MM.1S (cell line): ENCODE results near the gene NSD2.

Experiments used
- EZH2 ChIP-seq: fragments of 300-600 bp; sonication (generic); optimal IDR thresholded peaks from 2 replicates; pipeline ENCODE3; 2017; ENCODE audit warnings: low read depth, mild to moderate bottlenecking, antibody characterized with exemption, low read length, mixed read lengths
- EZH2phosphoT487 ChIP-seq: fragments of 300-600 bp; sonication (generic); IDR thresholded peaks from 2 replicates; pipeline ENCODE4 v1.6.1; 2018; ENCODE audit warnings: antibody characterized with exemption, low read length
- TF ChIP-seq, protein P1 (sequence below): fragments of 300-600 bp; sonication (generic); IDR thresholded peaks from 2 replicates; pipeline ENCODE4 v1.5.1; 2016; ENCODE audit warnings: antibody characterized with exemption, low read length, mixed read lengths

DNA sequence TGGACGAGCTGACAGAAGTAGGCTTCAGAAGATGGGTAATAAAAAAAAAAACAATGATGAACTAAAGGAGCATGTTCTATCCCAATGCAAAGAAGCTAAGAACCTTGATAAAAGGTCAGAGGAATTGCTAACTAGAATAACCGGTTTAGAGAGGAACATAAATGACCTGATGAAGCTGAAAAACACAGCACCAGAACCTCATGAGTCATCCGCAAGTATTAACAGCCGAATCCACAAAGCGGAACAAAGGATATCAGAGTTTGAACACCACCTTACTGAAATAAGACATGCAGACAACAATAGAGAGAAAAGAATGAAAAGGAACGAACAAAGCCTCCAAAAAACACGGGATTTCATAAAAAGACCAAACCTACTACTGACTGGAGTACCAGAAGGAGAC, 127.1 kb downstream of the NSD2 start:
- TF ChIP-seq, protein P1, sequence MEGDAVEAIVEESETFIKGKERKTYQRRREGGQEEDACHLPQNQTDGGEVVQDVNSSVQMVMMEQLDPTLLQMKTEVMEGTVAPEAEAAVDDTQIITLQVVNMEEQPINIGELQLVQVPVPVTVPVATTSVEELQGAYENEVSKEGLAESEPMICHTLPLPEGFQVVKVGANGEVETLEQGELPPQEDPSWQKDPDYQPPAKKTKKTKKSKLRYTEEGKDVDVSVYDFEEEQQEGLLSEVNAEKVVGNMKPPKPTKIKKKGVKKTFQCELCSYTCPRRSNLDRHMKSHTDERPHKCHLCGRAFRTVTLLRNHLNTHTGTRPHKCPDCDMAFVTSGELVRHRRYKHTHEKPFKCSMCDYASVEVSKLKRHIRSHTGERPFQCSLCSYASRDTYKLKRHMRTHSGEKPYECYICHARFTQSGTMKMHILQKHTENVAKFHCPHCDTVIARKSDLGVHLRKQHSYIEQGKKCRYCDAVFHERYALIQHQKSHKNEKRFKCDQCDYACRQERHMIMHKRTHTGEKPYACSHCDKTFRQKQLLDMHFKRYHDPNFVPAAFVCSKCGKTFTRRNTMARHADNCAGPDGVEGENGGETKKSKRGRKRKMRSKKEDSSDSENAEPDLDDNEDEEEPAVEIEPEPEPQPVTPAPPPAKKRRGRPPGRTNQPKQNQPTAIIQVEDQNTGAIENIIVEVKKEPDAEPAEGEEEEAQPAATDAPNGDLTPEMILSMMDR = no peak
- no peak for TF ChIP-seq EZH2phosphoT487
- no peak for TF ChIP-seq EZH2
